COLO829 (cell line): Measurements from ENCODE around the gene SLC10A1.
"Not testable (repeated sequence)": the region's sequence is repeated elsewhere in the genome, so short reads cannot be mapped to it uniquely, and the experiment has no call there.

Experiments
- DNase-seq: peaks from one replicate; pipeline ENCODE4 v3.0.0; 2012; ENCODE audit warnings: low spot score

Gene SLC10A1

GRCh38 chr14:69796797-69797500 lies at the start of gene SLC10A1:
Gene SLC10A1 (minus strand): TSS chr14:69797241. CDS start chr14:69797155, 86 bp downstream.
- DNase-seq = no peak

DNA sequence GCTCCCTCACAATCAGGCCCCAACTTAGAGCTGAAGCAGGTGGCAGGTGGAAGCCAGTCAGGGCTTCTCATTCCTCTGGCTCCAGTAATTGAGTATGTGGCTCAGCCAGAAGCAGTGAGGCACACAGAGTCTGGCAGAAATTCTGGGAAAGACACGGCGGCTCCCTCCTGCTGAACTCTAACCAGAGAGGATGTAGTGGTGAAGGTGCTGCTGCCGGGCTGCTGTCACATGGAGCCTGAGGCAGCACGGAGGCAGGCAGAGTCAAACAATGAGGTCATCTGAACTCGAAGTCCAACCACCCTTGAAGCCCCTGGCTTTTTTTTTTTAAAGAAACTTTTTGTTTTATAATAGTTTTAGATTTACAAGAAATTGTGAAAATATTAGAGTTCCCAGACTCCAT lies 48.7 kb upstream of the SLC10A1 start:
- no peak for DNase-seq

DNA sequence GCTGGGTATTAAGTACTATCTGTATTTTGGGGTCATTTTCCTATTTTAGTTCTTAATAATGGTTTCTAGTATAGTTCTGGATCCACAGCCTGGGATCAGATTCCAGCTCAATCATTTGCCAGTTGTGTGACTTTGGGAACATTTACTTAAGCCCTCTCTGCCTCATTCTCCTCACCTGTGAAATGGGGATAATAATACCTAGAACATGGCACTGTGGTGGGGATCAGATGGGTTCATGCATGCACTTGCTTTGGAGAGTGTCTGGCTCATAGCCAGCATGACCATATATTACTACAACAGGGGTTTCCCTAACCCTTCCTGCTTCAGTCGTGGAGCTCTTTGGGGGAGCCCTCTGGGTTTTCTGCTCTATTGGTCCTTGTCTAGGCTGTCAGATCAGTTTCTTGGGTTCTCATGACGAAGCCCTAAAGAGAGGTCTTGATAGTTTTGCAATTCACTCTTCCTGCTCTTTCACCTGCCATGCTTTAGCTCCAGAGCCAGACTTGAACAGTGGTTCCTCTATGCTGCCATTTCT lies 48.1 kb upstream of the SLC10A1 start:
- DNase-seq = no peak

DNA sequence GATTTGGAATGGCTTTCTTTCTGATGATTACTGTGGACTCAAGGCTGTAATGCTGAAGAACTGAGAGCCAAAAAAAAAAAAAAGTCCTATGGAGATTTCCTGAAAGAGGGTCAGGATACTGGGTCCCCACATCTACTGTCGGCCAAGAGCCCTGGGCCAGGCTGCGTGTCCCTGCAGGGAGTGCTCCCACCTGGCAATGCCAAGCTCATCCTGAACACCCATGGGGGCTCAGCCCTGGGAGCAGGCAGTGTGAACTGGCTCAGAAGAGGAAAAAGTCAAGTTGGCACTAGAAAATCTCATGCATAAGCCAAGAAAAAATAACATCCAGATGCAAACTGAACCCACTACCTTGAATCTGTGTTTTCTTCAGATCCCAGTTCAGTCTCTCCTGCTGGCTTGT lies 47.1 kb upstream of the SLC10A1 start:
- no peak for DNase-seq

DNA sequence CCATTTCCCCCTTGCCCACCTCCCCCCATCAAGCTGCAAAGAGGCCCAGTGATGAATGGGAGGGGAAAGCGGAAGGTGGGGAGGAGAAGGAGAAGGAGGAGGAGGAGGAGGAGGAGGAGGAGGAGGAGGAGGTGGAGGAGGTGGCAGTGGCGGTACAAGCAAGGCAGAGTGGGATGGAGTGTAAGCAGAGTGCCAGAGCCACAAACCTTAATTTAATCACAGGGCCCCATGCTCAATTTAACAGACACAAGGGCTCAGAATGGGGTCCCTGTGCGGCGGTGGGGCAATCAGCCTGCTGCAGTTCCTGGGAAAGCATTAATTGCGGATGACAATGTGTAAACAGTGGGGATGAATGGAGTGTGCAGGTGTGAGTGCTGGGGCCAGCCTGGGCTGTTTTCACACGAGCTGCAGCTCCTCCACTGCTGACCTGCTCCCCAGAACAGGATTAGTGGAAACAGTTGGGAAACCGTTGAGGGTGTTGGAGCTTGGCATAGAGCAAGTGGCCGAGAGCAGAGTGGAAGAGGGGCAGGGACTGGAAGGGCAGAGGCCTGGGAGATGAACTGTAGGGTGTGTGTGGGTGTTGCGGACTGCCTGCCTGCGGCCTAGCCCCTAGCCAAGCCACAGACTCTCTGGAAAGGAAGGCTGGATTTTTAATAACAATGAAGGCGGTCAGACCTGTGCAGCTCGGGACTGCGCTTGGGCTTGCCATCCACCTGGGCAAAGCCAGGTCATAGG lies 45.8 kb upstream of the SLC10A1 start:
- no peak for DNase-seq

GRCh38 chr14:69841656-69842055 lies 44.6 kb upstream of the SLC10A1 start:
- no peak for DNase-seq

DNA sequence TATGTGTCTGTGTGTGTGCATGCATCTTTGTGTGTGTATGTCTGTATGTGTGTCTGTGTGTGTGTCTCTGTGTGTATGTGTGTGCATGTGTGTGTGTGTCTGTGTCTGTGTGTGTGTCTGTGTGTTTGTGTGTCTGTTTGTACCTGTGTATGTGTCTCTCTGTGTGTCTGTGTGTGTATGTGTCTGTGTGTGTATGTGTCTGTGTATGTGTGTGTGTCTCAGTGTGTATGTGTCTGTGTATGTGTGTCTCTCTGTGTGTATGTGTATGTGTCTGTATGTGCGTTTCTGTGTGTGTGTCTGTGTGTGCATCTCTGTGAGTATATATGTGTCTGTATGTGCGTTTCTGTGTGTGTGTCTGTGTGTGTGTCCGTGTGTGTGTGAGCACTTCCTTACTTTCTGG lies 42.6 kb upstream of the SLC10A1 start:
- no peak for DNase-seq

DNA sequence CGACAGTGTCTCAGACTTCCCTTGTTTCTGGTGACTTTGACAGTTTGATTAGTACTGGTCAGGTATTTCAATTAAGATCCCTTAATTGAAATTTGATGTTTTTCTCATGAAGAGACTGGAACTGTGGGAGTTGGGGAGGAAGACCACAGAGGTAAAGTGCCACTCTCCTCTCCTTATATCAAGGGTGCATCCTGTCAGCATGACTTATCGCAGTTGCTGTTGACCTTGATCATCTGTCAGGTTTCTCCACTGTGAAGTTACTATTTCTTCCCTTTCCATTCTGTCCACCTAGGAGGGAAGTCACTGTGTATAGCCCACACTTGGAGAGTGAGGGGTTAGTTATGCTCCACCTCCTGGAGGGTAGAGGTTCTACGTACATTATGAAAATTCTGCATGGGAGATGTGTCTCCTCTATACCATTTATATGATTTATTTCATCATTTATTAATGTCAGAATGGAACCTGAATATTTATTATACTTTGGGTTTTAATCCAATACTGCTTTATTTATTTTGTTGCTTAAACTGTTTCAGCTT lies 41.9 kb upstream of the SLC10A1 start:
- DNase-seq = no peak

DNA sequence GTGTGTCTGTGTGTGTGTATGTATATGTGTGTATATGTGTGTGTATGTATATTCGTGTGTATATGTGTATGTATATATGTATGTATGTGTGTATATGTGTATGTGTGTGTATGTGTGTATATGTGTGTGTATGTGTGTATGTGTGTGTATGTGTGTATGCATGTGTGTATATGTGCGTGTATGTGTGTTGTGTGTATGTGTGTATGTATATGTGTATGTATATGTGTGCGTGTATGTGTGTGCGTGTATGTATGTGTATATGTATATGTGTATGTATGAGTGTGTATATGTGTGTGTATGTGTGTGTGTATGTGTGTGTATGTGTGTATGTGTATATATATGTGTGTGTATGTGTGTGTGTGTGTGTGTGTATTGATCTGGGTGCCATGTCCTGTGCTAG lies 31.8 kb upstream of the SLC10A1 start:
- DNase-seq = no peak

GRCh38 chr14:69828354-69828753 lies 31.3 kb upstream of the SLC10A1 start:
- DNase-seq = no peak

DNA sequence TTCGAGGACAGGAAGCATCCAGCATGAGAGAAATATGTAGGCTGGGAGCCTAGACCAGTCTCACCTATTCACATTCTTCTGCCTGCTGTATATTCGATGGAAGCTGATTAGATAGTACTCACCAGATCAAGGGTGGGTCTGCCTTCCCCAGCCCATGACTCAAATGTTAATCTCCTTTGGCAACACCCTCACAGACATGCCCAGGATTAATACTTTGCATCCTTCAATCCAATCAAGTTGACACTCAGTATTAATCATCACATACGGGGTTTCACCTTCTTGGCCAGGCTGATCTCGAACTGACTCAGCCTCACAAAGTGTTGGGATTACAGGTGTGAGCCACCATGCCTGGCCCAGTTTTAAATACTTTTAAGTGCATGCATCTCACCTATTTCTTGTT lies 30.5 kb upstream of the SLC10A1 start:
- DNase-seq = no peak

GRCh38 chr14:69822456-69822855 lies 25.4 kb upstream of the SLC10A1 start:
- DNase-seq = no peak

GRCh38 chr14:69820991-69821390 lies 23.9 kb upstream of the SLC10A1 start:
- no peak for DNase-seq

GRCh38 chr14:69819607-69820006 lies 22.6 kb upstream of the SLC10A1 start:
- DNase-seq = no peak

DNA sequence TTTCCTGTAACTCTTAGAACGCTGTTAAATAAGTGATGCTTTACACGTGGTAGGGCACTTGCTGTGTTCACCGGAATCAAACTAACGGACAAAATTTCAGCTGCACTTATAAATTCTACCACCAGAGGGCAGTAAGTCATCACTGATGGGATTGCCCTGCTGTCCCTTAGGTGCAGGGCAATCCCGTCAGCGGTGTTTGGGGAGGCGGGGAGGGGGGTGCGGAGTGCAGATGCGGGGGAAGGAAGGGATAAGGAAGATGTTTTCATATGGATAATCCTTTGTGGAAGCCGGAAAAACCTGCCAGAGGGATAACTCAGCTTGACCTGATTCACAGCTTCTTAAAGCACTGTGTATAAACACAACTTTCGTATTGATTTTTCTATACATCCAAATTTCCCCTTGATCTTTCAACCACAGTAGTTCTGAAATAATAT lies 21.7 kb upstream of the SLC10A1 start:
- DNase-seq = peak; percentile 66

GRCh38 chr14:69816216-69816615 lies 19.2 kb upstream of the SLC10A1 start:
- no peak for DNase-seq

GRCh38 chr14:69815556-69815955 lies 18.5 kb upstream of the SLC10A1 start:
- no peak for DNase-seq

DNA sequence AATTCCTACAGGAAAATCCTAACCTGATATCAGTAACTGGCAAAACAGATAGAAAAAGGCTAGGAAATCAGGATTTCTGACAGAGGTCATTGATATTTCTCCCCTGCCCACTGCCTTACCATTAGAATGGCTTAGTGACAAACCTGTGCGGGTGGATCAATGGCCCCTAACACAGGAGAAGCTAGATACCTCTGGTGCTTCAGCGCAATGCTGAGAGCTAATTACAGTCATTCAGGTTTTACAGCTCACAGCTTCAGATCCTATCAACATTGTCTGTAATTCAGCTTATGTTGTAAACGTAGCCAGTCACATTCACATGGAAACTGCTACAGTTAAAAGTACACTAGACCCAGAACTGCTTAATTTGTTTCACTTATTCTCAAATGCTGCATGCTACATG lies 17.4 kb upstream of the SLC10A1 start:
- no peak for DNase-seq

DNA sequence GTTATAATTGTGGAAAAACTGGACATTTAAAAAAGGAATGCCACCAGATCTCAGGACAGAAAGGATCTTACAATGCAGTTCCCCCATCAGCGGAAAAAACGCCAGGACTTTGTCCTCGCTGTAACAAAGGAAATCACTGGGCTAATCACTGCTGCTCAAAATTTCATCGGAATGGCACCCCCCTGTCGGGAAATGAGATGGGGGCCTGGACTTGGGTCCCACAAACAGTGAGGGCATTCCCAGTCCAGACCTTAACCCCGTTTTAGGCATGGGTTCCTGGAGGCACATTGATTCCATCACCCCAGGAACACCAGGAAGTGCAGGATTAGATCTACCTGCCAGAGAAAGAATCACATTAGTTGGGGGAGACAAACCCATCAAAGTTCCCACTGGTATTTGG lies 16.3 kb upstream of the SLC10A1 start:
- DNase-seq = not testable (repeated sequence)

DNA sequence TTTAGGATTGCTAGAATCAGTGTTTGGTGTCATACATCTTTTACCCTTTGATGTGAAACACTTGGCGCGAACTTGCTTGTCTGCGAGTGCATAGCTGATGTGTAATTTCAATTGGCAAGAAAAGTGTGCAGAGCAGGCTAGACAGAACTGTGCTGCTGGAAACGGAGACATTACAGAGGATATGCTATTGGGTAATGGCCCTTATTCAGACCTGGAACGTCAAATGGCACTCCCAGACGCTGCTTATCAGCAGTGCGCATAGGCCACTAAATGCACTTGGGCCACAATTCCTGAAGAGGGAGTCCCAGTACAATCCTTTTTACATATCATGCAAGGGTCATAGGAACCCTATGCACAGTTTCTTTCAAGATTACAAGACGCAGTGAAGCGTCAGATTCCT lies 15.7 kb upstream of the SLC10A1 start:
- DNase-seq = no peak

- DNase-seq = no peak
These were observed 14.8 kb upstream of the SLC10A1 start for GRCh38 chr14:69811868-69812252.

DNA sequence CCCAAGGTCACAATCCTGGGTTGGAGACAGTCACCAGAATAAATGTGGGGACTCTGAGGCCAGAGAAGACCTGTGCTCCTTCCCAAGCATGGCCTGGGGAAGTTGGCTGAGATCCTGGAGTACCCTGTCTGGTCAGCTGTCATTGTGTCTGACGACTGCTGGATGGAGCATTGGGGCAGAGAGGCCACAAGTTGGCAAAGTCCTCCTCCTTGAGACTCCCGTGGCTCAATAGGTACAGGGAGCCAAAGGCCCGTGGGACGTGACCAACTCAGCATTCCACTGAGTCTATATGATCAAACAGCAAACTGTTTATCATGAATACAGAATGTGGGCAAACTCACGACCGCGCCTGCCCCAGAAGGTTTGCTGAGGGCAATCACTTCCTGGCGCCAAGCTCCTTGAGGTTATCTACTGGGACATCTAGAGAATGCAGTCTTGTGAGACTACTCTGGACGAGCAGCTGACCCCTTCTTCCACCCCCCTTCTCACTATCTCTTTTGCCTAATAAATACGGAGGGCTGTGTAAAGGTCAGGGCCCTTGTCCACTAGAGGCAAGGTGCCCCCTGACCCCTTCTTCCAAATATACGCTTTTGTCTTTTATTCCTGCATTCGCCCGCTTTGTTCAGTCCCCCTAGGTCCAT lies 14.3 kb upstream of the SLC10A1 start:
- DNase-seq = no peak
